Testis (tissue), 3 donors: ENCODE results near the gene FHIT. TPM values are rescaled to one million over a fixed set of nuclear protein-coding genes. Genes with fewer than 3 reads are reported as not detected.

Source experiments
- DNase-seq: peaks from one replicate; pipeline ENCODE4 v3.0.0-alpha.2; 2019
- H3K27ac ChIP-seq, 2 donors: fragments of 200-600 bp; sonication (generic); one replicate each; pipeline ENCODE4 v1.5.1; 2019
- H3K27me3 ChIP-seq: fragments of 200-600 bp; sonication (generic); one replicate; pipeline ENCODE4 v1.5.1; 2019
- H3K36me3 ChIP-seq: fragments of 200-600 bp; sonication (generic); one replicate; pipeline ENCODE4 v1.5.1; 2017; ENCODE audit warnings: low read depth; ENCODE audit errors: missing control alignments
- H3K4me1 ChIP-seq: fragments of 200-600 bp; sonication (generic); one replicate; pipeline ENCODE4 v1.5.1; 2019
- H3K4me3 ChIP-seq, 2 donors: fragments of 200-600 bp; sonication (generic); one replicate each; pipeline ENCODE4 v1.5.1; 2017 to 2019
- H3K9me3 ChIP-seq: fragments of 200-600 bp; sonication (generic); one replicate; pipeline ENCODE4 v1.5.1; 2017
- POLR2A ChIP-seq: fragments of 450-650 bp; IDR thresholded peaks from one replicate; pipeline ENCODE4 v1.6.1; 2017; ENCODE audit warnings: antibody characterized with exemption, mild to moderate bottlenecking, moderate library complexity
- WGBS, 2 donors: methylation state at CpG; one replicate each; pipeline ENCODE4 v1.1.5; 2018; 5-methylcytosine and 5-hydroxymethylcytosine counted together
- intact Hi-C: fragments of 100-400 bp; cut with DNase I; formaldehyde crosslinking; loops from one replicate; pipeline ENCODE4 v1.15.1; 2023; ENCODE audit warnings: low total_unique reads
- polyA plus RNA-seq: library from polyadenylated mRNA; stranded (reverse); fragments of 350-450 nt; fragmentation: Illumina TruSeq; extraction: RNeasy Lipid Tissue Mini Kit (QIAGEN cat#74804); gene quantifications from one replicate; pipeline ENCODE4 v1.2.3, GENCODE V29; 2014; ENCODE audit warnings: low read depth, low replicate concordance; ENCODE audit not compliant: insufficient read depth
- total RNA-seq, 2 donors: library from RNA; depleted of rRNA; stranded (reverse); fragments of >200 nt; gene quantifications; one replicate each; pipeline ENCODE4 v1.2.3, GENCODE V29; 2016
- TF ChIP-seq, protein P1 (sequence below), 3 experiments: fragments of 450-650 bp in 2 of 3; fragments of 200-600 bp in 1 of 3; sonication (generic) in 1 of 3; IDR thresholded peaks; one replicate each; pipeline ENCODE4 v1.5.1; 2016 to 2019; ENCODE audit warnings: antibody characterized with exemption in 3 of 3, mild to moderate bottlenecking in 2 of 3, moderate library complexity in 1 of 3

The FHIT gene
- total and polyA plus RNA-seq, 3 donors from 2014 or later = 10.1 to 29.6 (median 15.5) TPM

DNA sequence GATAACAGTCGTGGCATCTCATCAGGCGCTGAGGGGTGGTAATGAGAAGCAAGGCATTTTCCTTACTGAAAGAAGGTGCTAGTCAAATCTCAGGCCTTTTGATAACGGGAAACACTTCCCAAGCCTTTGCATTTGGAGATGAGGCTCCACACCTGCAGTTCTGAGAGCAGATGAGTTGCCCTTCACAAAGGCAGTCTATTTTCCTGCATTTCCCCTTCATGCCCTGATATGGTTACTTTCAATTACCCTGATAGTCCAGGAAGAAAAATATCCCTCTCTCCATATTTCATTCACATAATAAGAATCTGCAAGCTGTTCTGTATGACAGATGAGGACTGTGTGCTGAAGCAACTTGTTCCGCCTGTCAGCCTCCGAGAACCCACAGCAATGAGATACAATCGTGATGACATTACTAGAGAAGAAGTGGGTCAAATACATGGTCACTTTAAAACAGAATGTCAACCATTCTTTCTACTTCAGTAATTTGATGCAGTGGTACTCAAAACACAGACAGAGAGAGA is 25.0 kb downstream of the FHIT start:
- no peak for DNase-seq
- Histone ChIP-seq H3K4me1 (no peaks in the 10 kb centered on the region), H3K27me3 (no peaks in the 10 kb centered on the region), H3K27ac (no peak overlapping the region), H3K9me3 (no peaks in the 10 kb centered on the region), H3K36me3 (no peaks in the 10 kb centered on the region), H3K4me3 (no peak overlapping the region)
- 70 to 77% methylated on average over 6 of the region's 6 CpGs for WGBS, 2 donors
- TF ChIP-seq POLR2A = no peak
- TF ChIP-seq, protein P1, sequence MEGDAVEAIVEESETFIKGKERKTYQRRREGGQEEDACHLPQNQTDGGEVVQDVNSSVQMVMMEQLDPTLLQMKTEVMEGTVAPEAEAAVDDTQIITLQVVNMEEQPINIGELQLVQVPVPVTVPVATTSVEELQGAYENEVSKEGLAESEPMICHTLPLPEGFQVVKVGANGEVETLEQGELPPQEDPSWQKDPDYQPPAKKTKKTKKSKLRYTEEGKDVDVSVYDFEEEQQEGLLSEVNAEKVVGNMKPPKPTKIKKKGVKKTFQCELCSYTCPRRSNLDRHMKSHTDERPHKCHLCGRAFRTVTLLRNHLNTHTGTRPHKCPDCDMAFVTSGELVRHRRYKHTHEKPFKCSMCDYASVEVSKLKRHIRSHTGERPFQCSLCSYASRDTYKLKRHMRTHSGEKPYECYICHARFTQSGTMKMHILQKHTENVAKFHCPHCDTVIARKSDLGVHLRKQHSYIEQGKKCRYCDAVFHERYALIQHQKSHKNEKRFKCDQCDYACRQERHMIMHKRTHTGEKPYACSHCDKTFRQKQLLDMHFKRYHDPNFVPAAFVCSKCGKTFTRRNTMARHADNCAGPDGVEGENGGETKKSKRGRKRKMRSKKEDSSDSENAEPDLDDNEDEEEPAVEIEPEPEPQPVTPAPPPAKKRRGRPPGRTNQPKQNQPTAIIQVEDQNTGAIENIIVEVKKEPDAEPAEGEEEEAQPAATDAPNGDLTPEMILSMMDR (IDR thresholded peaks at IDR 0.05) = no peak
- intact Hi-C loops = no loop called here

DNA sequence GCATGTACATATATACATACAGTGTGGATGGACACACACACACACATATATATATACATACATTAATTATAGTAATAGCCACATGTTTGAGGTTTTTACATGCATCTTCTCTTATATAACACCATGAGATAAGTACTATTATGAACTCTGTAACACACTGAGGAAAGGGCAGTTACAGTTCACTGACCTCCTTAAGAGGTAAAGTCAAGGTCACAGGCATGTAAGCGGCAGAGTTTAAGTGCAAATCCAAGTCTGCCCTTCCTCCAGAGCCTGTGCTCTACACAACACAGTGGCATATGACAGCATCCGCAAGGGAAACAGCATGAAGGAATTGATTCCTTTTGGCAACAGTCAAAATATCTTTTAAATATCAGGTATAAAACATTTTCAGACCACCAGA is 26.4 kb downstream of the FHIT start:
- Histone ChIP-seq H3K27ac (no peak overlapping the region), H3K36me3 (no peaks in the 10 kb centered on the region), H3K4me3 (no peak overlapping the region), H3K27me3 (no peaks in the 10 kb centered on the region), H3K9me3 (no peaks in the 10 kb centered on the region), H3K4me1 (no peaks in the 10 kb centered on the region)
- 78 to 92% methylated on average over 2 of the region's 2 CpGs for WGBS, 2 donors
- DNase-seq = no peak
- TF ChIP-seq POLR2A = no peak
- TF ChIP-seq, protein P1 (IDR thresholded peaks at IDR 0.05) = no peak
- intact Hi-C loops = no loop called here

DNA sequence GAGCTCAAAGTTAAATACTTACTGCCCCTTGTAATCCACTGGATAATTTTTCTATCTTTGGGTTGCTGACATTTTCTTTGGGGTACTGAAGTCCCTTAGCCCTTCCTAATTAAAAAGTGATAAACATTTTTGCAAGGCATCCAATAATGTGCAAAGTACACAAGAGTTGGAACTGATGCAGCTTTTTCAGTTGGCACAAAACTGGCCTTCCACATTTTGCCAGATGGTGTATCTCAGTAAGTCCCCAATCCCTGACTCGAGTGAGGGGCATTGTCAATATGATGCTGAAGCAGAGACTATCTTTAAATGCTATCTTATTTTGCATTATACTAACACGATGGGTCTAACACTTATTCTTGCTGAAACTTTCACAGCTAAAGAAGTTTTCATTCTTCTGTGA is 27.8 kb downstream of the FHIT start:
- WGBS, 2 donors = 65 to 90% methylated on average over 2 of the region's 2 CpGs
- intact Hi-C loops = no loop called here
- Histone ChIP-seq H3K9me3 (no peaks in the 10 kb centered on the region), H3K27ac (no peak overlapping the region), H3K4me1 (no peaks in the 10 kb centered on the region), H3K36me3 (no peaks in the 10 kb centered on the region), H3K27me3 (no peaks in the 10 kb centered on the region), H3K4me3 (no peak overlapping the region)
- no peak for DNase-seq
- no peak for TF ChIP-seq POLR2A
- TF ChIP-seq, protein P1 (IDR thresholded peaks at IDR 0.05) = no peak

DNA sequence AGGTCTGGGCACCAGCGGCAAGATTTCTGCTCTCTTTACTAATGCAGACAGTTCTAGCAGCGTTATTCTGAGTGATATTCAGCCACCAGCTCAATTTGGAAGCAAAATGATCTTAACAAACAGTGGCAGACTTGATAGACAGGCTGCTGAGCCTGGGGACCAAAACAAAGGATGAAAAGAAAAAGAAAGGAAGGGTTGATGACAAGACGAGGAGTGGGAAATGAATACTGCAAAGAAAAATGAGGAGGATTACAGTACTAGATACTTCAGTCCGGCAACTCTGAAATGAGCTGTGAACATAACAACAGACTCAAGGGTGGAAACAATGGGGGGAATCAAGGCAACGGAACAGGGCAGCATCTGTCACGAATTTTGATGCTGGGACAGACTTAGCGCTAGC is 28.8 kb downstream of the FHIT start:
- Histone ChIP-seq H3K4me1 (no peaks in the 10 kb centered on the region), H3K27ac (no peak overlapping the region), H3K9me3 (no peaks in the 10 kb centered on the region), H3K36me3 (no peaks in the 10 kb centered on the region), H3K27me3 (no peaks in the 10 kb centered on the region), H3K4me3 (no peak overlapping the region)
- DNase-seq = no peak
- TF ChIP-seq POLR2A = no peak
- TF ChIP-seq, protein P1 (IDR thresholded peaks at IDR 0.05) = no peak
- 87 to 95% methylated on average over 7 of the region's 7 CpGs for WGBS, 2 donors
- intact Hi-C loops = no loop called here

DNA sequence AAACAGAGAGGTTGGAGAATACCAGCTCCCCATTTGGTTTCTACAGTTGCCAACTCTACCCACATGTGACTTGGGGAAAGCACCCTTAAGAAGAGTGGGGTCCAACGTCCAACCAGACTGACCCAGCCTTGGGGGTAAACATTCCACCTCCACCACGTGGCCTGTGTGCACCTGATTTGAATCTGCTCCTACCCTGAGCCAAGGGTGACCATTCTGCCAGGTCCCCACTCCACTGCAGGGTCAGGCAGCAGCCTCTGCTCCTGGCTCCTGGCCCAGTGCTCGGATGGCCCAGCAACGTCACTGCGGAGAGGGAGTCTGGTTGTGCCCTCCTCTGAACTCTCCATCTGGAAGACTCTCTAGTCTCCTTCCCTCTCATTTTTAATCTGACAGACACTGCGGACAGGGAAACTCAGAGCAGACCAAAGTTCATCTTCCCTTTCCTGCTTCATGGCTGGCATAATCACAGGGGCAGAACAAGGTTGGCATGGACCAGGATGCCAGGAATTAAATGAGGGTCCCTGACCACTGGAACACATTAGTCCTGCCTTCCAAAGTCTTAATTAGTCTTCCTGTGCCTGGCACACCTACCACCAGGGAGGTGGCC is 29.4 kb downstream of the FHIT start:
- no peak for TF ChIP-seq POLR2A
- TF ChIP-seq, protein P1 (IDR thresholded peaks at IDR 0.05) = no peak
- Histone ChIP-seq H3K4me1 (no peaks in the 10 kb centered on the region), H3K27ac (no peak overlapping the region), H3K4me3 (no peak overlapping the region), H3K27me3 (no peaks in the 10 kb centered on the region), H3K9me3 (no peaks in the 10 kb centered on the region), H3K36me3 (no peaks in the 10 kb centered on the region)
- no peak for DNase-seq
- intact Hi-C loops = no loop called here
- 83 to 89% methylated on average over 6 of the region's 6 CpGs for WGBS, 2 donors
